ENCODE data around the gene SLC16A3.

Gene SLC16A3

DNA sequence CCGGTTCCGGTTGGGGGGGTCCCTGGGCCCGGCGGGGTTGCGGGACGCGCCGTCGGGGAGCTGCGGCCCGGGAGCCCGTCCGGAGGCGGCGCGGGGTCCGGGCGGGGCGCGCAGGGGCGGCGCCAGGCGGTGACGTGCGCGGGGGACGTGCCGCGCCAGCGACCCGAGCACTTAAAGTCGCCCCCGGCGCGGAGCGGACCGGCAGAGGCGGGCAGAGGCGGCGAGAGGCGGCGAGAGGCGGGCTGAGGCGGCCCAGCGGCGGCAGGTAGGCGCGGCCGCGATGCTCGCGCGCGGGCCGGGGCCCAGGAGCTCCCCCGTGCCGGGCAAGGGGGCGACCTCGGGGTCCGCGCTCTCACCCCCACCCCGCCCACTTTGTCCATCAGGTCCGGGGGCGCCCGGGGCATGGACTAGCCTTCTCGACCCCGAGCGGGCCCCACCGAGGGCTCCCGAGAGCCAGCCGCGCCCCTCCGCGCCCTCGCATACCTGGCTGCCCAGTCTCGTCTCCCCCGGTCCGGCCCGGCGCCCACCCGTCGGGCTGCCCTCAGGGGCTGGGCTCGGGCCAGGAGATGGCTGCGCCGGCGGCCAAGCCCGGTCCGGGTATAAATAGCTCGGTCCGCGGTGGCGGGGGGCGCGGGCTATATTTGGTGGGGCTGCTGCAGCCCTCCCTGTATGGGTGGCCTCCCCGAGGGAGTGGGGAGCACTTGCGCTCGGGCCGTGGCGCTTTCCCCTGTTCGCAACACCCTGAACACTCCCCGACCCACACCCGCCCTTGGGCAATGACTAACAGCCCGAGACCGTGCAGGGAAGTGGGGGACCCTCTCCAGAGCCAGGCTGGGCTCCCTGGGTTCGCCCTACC, at the start of gene SLC16A3:
Gene SLC16A3 (plus strand): TSS at position 201 of the 856 bp plus-strand sequence. CDS start 6,967 bp downstream, outside the sequence.
- no peak for TF ChIP-seq ZNF837 (tag by site-specific recombination; IDR thresholded peaks at IDR 0.05)
- TF ChIP-seq KLF1 (tag by site-specific recombination; IDR thresholded peaks at IDR 0.05), result no peak
- TF ChIP-seq ZFP41 (tag by site-specific recombination; IDR thresholded peaks at IDR 0.05; ENCODE audit: borderline replicate concordance), result no peak
- TF ChIP-seq YY1 (tag by site-specific recombination; IDR thresholded peaks at IDR 0.05), result no peak
- no peak for TF ChIP-seq ZNF558 (tag by site-specific recombination; IDR thresholded peaks at IDR 0.05)
- TF ChIP-seq, protein P1, sequence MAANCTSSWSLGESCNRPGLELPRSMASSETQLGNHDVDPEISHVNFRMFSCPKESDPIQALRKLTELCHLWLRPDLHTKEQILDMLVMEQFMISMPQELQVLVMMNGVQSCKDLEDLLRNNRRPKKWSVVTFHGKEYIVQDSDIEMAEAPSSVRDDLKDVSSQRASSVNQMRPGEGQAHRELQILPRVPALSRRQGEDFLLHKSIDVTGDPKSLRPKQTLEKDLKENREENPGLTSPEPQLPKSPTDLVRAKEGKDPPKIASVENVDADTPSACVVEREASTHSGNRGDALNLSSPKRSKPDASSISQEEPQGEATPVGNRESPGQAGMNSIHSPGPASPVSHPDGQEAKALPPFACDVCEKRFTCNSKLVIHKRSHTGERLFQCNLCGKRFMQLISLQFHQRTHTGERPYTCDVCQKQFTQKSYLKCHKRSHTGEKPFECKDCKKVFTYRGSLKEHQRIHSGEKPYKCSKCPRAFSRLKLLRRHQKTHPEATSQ (tag by site-specific recombination; IDR thresholded peaks at IDR 0.05), result no peak
- no peak for TF ChIP-seq ZSCAN30 (tag by site-specific recombination; IDR thresholded peaks at IDR 0.05)
- no peak for TF ChIP-seq ZNF350 (tag by site-specific recombination; IDR thresholded peaks at IDR 0.05)
- no peak for TF ChIP-seq RBAK (tag by site-specific recombination; IDR thresholded peaks at IDR 0.05)
- TF ChIP-seq, protein P2, sequence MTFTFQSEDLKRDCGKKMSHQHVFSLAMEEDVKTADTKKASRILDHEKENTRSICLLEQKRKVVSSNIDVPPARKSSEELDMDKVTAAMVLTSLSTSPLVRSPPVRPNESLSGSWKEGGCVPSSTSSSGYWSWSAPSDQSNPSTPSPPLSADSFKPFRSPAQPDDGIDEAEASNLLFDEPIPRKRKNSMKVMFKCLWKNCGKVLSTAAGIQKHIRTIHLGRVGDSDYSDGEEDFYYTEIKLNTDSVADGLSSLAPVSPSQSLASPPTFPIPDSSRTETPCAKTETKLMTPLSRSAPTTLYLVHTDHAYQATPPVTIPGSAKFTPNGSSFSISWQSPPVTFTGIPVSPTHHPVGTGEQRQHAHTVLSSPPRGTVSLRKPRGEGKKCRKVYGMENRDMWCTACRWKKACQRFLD (tag by site-specific recombination; IDR thresholded peaks at IDR 0.05), result no peak
- no peak for TF ChIP-seq ZNF624 (tag by site-specific recombination; IDR thresholded peaks at IDR 0.05)
- TF ChIP-seq ZNF10 (tag by site-specific recombination; IDR thresholded peaks at IDR 0.05), result no peak
- TF ChIP-seq ZNF701 (tag by site-specific recombination; IDR thresholded peaks at IDR 0.05), result no peak
- TF ChIP-seq, protein P3, sequence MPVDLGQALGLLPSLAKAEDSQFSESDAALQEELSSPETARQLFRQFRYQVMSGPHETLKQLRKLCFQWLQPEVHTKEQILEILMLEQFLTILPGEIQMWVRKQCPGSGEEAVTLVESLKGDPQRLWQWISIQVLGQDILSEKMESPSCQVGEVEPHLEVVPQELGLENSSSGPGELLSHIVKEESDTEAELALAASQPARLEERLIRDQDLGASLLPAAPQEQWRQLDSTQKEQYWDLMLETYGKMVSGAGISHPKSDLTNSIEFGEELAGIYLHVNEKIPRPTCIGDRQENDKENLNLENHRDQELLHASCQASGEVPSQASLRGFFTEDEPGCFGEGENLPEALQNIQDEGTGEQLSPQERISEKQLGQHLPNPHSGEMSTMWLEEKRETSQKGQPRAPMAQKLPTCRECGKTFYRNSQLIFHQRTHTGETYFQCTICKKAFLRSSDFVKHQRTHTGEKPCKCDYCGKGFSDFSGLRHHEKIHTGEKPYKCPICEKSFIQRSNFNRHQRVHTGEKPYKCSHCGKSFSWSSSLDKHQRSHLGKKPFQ (tag by site-specific recombination; IDR thresholded peaks at IDR 0.05), result no peak
- TF ChIP-seq ZNF426 (tag by site-specific recombination; IDR thresholded peaks at IDR 0.05), result no peak
- no peak for TF ChIP-seq ZNF600 (tag by site-specific recombination; IDR thresholded peaks at IDR 0.05)
- TF ChIP-seq ZNF555 (tag by site-specific recombination; conservative IDR thresholded peaks at IDR 0.05), result no peak
- H3K4me1 ChIP-seq (ENCODE audit: control insufficient read depth, insufficient read depth, low read length), result no peaks in the 10 kb centered on the region
- no peaks in the 10 kb centered on the region for H3K9me3 ChIP-seq (ENCODE audit: control insufficient read depth, insufficient read depth, low read depth, low read length)
- H3K36me3 ChIP-seq (ENCODE audit: control insufficient read depth in 2 of 2, insufficient read depth in 1 of 2, low read length in 2 of 2), result no peaks in the 10 kb centered on the region
- no peak within 1 kb of the TSS for H3K27ac ChIP-seq (ENCODE audit: extremely low read depth, low read depth, low read length)
- no peak within 1 kb of the TSS for H3K4me3 ChIP-seq (ENCODE audit: low read depth, low read length)
- ChIA-PET CTCF (interaction anchor here (0.6 to 1.4 kb wide), 3 partner anchors 10 to 32 kb away, joined by 3 to 6 read pairs (median 3); no protein-coding TSS in a partner anchor), POLR2A (interaction anchor here (0.5 kb wide), 1 partner anchor 97 kb away, joined by 3 read pairs; no protein-coding TSS in a partner anchor)

DNA sequence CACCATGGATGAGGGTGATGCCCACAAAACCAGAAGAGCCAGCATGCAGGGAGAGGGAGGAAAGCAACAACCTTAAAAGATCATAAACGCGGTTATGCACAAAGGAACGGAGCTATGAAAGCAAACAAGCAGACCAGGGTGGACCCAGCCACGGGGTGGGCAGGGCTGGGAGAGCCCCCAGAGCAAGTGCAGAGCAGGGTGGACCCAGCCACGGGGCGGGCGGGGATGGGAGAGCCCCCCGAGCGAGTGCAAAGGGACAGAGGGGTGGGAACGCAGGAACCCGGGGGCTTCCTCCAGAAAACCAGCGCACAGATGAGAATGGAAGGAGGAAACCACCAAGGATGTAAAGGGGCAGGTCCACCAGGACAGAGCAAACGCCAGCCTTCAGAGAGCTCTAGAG, 49.4 kb upstream of the SLC16A3 start:
- Histone ChIP-seq H3K4me1 (ENCODE audit: control insufficient read depth, insufficient read depth, low read length) (no peaks in the 10 kb centered on the region), H3K27ac (ENCODE audit: extremely low read depth, low read depth, low read length) (no peak overlapping the region), H3K9me3 (ENCODE audit: control insufficient read depth, insufficient read depth, low read depth, low read length) (no peaks in the 10 kb centered on the region), H3K4me3 (ENCODE audit: low read depth, low read length) (no peak overlapping the region), H3K36me3 (ENCODE audit: control insufficient read depth in 2 of 2, insufficient read depth in 1 of 2, low read length in 2 of 2) (peaks cover 19 to 78% of the 10 kb centered on the region in 2 experiments)
- ChIA-PET CTCF (interaction anchor here (1.0 kb wide), 1 partner anchor 26 kb away, joined by 3 read pairs; no protein-coding TSS in a partner anchor), POLR2A (no interaction called here)
- no peak for TF ChIP-seq ZNF292 (tag by site-specific recombination; IDR thresholded peaks at IDR 0.05; ENCODE audit: borderline replicate concordance, low read depth)
- TF ChIP-seq YY2 (tag by site-specific recombination; IDR thresholded peaks at IDR 0.05), result no peak
- TF ChIP-seq, protein P4, sequence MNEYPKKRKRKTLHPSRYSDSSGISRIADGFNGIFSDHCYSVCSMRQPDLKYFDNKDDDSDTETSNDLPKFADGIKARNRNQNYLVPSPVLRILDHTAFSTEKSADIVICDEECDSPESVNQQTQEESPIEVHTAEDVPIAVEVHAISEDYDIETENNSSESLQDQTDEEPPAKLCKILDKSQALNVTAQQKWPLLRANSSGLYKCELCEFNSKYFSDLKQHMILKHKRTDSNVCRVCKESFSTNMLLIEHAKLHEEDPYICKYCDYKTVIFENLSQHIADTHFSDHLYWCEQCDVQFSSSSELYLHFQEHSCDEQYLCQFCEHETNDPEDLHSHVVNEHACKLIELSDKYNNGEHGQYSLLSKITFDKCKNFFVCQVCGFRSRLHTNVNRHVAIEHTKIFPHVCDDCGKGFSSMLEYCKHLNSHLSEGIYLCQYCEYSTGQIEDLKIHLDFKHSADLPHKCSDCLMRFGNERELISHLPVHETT (tag by site-specific recombination; IDR thresholded peaks at IDR 0.05), result no peak
- TF ChIP-seq OSR2 (tag by site-specific recombination; IDR thresholded peaks at IDR 0.05), result no peak

Measured in HEK293 (cell line).